ENCODE data around the gene GAL3ST1. TPM values are rescaled to one million over a fixed set of nuclear protein-coding genes. Genes with fewer than 3 reads are reported as not detected.

GAL3ST1 gene
- total RNA-seq, 1 donor from 2014 or later = 4.3 TPM

GRCh38 chr22:30605449-30606110, 31.1 kb upstream of the GAL3ST1 start:
- H3K4me2 ChIP-seq = peak overlapping the region; percentile 91
- H3K36me3 Mint-ChIP-seq = no peaks in the 10 kb centered on the region
- H3K4me3 Mint-ChIP-seq = peak overlapping the region; percentile 42

GRCh38 chr22:30604723-30605122, 30.3 kb upstream of the GAL3ST1 start:
- Histone ChIP-seq H2AFZ (replicated peaks) (no peak overlapping the region), H3K79me2 (ENCODE audit: low read depth) (peaks cover 22% of the 10 kb centered on the region), H3K9ac (no peak overlapping the region), H3K9me3 (ENCODE audit: low read depth) (no peaks in the 10 kb centered on the region), H3K27me3 (no peaks in the 10 kb centered on the region), H3K27ac (no peak overlapping the region), H3K4me3 (no peak overlapping the region), H3K4me1 (peaks cover 30% of the 10 kb centered on the region), H3F3A (ENCODE audit: low read depth) (peaks cover 23% of the 10 kb centered on the region), H3K36me3 (no peaks in the 10 kb centered on the region), H4K20me1 (ENCODE audit: low read depth) (no peaks in the 10 kb centered on the region), H3K4me2 (no peak overlapping the region)
- Mint-ChIP-seq H3K27ac (peak overlapping the region; percentile 53), H3K9me3 (no peaks in the 10 kb centered on the region), H3K4me3 (no peak overlapping the region), H3K27me3 (ENCODE audit: insufficient read depth, low read depth) (peaks cover 12% of the 10 kb centered on the region), H3K36me3 (no peaks in the 10 kb centered on the region), H3K4me1 (peaks cover 52% of the 10 kb centered on the region)
- no peak for DNase-seq (ENCODE audit: low spot score)
- no peak for TF ChIP-seq EZH2phosphoT487 (IDR thresholded peaks at IDR 0.05)
- TF ChIP-seq EZH2 (IDR thresholded peaks at IDR 0.05) = no peak

More at GRCh38 chr22:30605449-30606110, 31.1 kb upstream of the GAL3ST1 start:
- Histone ChIP-seq H2AFZ (replicated peaks) (peak overlapping the region; percentile 20), H3K4me3 (peak overlapping the region; percentile 37), H3K27me3 (no peaks in the 10 kb centered on the region), H3K9ac (no peak overlapping the region), H3K36me3 (no peaks in the 10 kb centered on the region), H3K27ac (peak overlapping the region; percentile 72), H3K79me2 (ENCODE audit: low read depth) (peaks cover 24% of the 10 kb centered on the region), H3F3A (ENCODE audit: low read depth) (peaks cover 23% of the 10 kb centered on the region), H4K20me1 (ENCODE audit: low read depth) (no peaks in the 10 kb centered on the region), H3K4me1 (peaks cover 30% of the 10 kb centered on the region), H3K9me3 (ENCODE audit: low read depth) (no peaks in the 10 kb centered on the region)
- DNase-seq (ENCODE audit: low spot score) = peak; percentile 47
- TF ChIP-seq, protein P1, sequence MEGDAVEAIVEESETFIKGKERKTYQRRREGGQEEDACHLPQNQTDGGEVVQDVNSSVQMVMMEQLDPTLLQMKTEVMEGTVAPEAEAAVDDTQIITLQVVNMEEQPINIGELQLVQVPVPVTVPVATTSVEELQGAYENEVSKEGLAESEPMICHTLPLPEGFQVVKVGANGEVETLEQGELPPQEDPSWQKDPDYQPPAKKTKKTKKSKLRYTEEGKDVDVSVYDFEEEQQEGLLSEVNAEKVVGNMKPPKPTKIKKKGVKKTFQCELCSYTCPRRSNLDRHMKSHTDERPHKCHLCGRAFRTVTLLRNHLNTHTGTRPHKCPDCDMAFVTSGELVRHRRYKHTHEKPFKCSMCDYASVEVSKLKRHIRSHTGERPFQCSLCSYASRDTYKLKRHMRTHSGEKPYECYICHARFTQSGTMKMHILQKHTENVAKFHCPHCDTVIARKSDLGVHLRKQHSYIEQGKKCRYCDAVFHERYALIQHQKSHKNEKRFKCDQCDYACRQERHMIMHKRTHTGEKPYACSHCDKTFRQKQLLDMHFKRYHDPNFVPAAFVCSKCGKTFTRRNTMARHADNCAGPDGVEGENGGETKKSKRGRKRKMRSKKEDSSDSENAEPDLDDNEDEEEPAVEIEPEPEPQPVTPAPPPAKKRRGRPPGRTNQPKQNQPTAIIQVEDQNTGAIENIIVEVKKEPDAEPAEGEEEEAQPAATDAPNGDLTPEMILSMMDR (IDR thresholded peaks at IDR 0.05) = peak; percentile 78
- TF ChIP-seq EZH2phosphoT487 (IDR thresholded peaks at IDR 0.05) = no peak
- peak overlapping the region; percentile 86 for H3K27ac Mint-ChIP-seq
- H3K4me1 Mint-ChIP-seq = peaks cover 56% of the 10 kb centered on the region
- H3K27me3 Mint-ChIP-seq (ENCODE audit: insufficient read depth, low read depth) = peaks cover 12% of the 10 kb centered on the region
- H3K9me3 Mint-ChIP-seq = no peaks in the 10 kb centered on the region

GRCh38 chr22:30603801-30604200, 29.3 kb upstream of the GAL3ST1 start:
- Histone ChIP-seq H3K36me3 (no peaks in the 10 kb centered on the region), H3K27me3 (no peaks in the 10 kb centered on the region), H3K4me3 (no peak overlapping the region), H3K27ac (no peak overlapping the region), H3K4me1 (peaks cover 23% of the 10 kb centered on the region), H3K9me3 (ENCODE audit: low read depth) (no peaks in the 10 kb centered on the region), H3K4me2 (no peak overlapping the region), H3K79me2 (ENCODE audit: low read depth) (peaks cover 14% of the 10 kb centered on the region), H2AFZ (replicated peaks) (no peak overlapping the region), H4K20me1 (ENCODE audit: low read depth) (no peaks in the 10 kb centered on the region), H3K9ac (no peak overlapping the region), H3F3A (ENCODE audit: low read depth) (peaks cover 23% of the 10 kb centered on the region)
- Mint-ChIP-seq H3K4me3 (no peak overlapping the region), H3K27ac (no peak overlapping the region), H3K9me3 (no peaks in the 10 kb centered on the region), H3K27me3 (ENCODE audit: insufficient read depth, low read depth) (peaks cover 9% of the 10 kb centered on the region), H3K4me1 (peaks cover 43% of the 10 kb centered on the region), H3K36me3 (no peaks in the 10 kb centered on the region)
- TF ChIP-seq EZH2 (IDR thresholded peaks at IDR 0.05) = no peak
- TF ChIP-seq, protein P1 (IDR thresholded peaks at IDR 0.05) = no peak
- TF ChIP-seq EZH2phosphoT487 (IDR thresholded peaks at IDR 0.05) = no peak
- DNase-seq (ENCODE audit: low spot score) = no peak

DNA sequence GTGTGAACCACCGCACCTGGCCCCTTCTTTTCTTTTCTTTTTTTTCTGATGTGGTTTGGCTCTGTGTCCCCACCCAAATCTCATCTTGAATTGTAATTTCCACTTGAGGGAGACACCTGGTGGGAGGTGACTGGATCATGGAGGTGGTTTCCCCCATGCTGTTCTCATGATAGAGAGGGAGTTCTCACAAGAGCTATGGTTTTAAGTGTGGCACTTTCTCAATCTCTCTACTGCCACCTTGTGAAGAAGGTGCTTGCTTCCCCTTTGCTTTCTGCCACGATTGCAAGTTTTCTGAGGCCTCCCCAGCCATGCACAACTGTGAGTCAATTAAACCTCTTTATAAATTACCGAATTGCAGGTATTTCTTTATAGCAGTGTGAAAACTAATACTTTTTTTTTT, 27.6 kb upstream of the GAL3ST1 start:
- H3K4me1 Mint-ChIP-seq = peaks cover 26% of the 10 kb centered on the region
- Histone ChIP-seq H2AFZ (replicated peaks) (no peak overlapping the region), H3K79me2 (ENCODE audit: low read depth) (no peaks in the 10 kb centered on the region), H3K36me3 (no peaks in the 10 kb centered on the region), H3K4me3 (no peak overlapping the region), H3K27ac (no peak overlapping the region), H3F3A (ENCODE audit: low read depth) (peaks cover 14% of the 10 kb centered on the region), H4K20me1 (ENCODE audit: low read depth) (no peaks in the 10 kb centered on the region), H3K9me3 (ENCODE audit: low read depth) (no peaks in the 10 kb centered on the region), H3K4me1 (peaks cover 9% of the 10 kb centered on the region), H3K9ac (no peak overlapping the region), H3K4me2 (no peak overlapping the region), H3K27me3 (no peaks in the 10 kb centered on the region)
- peaks cover 7% of the 10 kb centered on the region for H3K27me3 Mint-ChIP-seq (ENCODE audit: insufficient read depth, low read depth)
- TF ChIP-seq, protein P1 (IDR thresholded peaks at IDR 0.05) = peak; percentile 51
- no peak for TF ChIP-seq EZH2phosphoT487 (IDR thresholded peaks at IDR 0.05)
- no peak overlapping the region for H3K27ac Mint-ChIP-seq
- H3K36me3 Mint-ChIP-seq = no peaks in the 10 kb centered on the region
- H3K4me3 Mint-ChIP-seq = no peak overlapping the region
- no peaks in the 10 kb centered on the region for H3K9me3 Mint-ChIP-seq
- peak; percentile 42 for DNase-seq (ENCODE audit: low spot score)

Measured in neural progenitor cell (in vitro differentiated cells).